ENCODE results near the gene PPL.
"Not testable (repeated sequence)": the region's sequence is repeated elsewhere in the genome, so short reads cannot be mapped to it uniquely, and the experiment has no call there.

Gene PPL

GRCh38 chr16:4934591-4934990 lies 2.4 kb downstream of the PPL start:
- no peak for FAIRE-seq

- FAIRE-seq, result no peak
These were observed 3.0 kb downstream of the PPL start for GRCh38 chr16:4933871-4934395.

GRCh38 chr16:4933433-4933832 lies 3.5 kb downstream of the PPL start:
- no peak for FAIRE-seq

GRCh38 chr16:4931381-4931780 lies 5.6 kb downstream of the PPL start:
- FAIRE-seq, result no peak

- FAIRE-seq, result not testable (repeated sequence)
These were observed 7.3 kb downstream of the PPL start for GRCh38 chr16:4929619-4930018.

- FAIRE-seq, result no peak
These were observed 8.7 kb downstream of the PPL start for GRCh38 chr16:4928227-4928626.

GRCh38 chr16:4927661-4928060 lies 9.3 kb downstream of the PPL start:
- no peak for FAIRE-seq

- FAIRE-seq, result no peak
These were observed 10.0 kb downstream of the PPL start for GRCh38 chr16:4926928-4927327.

- FAIRE-seq, result no peak
These were observed 11.2 kb downstream of the PPL start for GRCh38 chr16:4925791-4926190.

GRCh38 chr16:4925293-4925607 lies 11.7 kb downstream of the PPL start:
- no peak for FAIRE-seq

- FAIRE-seq, result no peak
These were observed 12.2 kb downstream of the PPL start for GRCh38 chr16:4924593-4925292.

- FAIRE-seq, result no peak
These were observed 13.1 kb downstream of the PPL start for GRCh38 chr16:4923853-4924252.

GRCh38 chr16:4922721-4923342 lies 14.1 kb downstream of the PPL start:
- FAIRE-seq, result no peak

GRCh38 chr16:4920826-4921225 lies 16.1 kb downstream of the PPL start:
- no peak for FAIRE-seq

GRCh38 chr16:4918781-4919251 lies 18.1 kb downstream of the PPL start:
- no peak for FAIRE-seq

GRCh38 chr16:4917117-4917516 lies 19.8 kb downstream of the PPL start:
- FAIRE-seq, result no peak

GRCh38 chr16:4915226-4915761 lies 21.7 kb downstream of the PPL start:
- FAIRE-seq, result no peak

GRCh38 chr16:4914528-4915225 lies 22.3 kb downstream of the PPL start:
- no peak for FAIRE-seq

- FAIRE-seq, result no peak
These were observed 23.0 kb downstream of the PPL start for GRCh38 chr16:4913774-4914525.

GRCh38 chr16:4913130-4913773 lies 23.7 kb downstream of the PPL start:
- no peak for FAIRE-seq

GRCh38 chr16:4911970-4912386 lies 25.0 kb downstream of the PPL start:
- no peak for FAIRE-seq

GRCh38 chr16:4910828-4911227 lies 26.1 kb downstream of the PPL start:
- FAIRE-seq, result no peak

Measured in G401.6 (cell line).